ENCODE data around the gene MED22.
"Not testable (repeated sequence)": the region's sequence is repeated elsewhere in the genome, so short reads cannot be mapped to it uniquely, and the experiment has no call there.

Gene MED22

DNA sequence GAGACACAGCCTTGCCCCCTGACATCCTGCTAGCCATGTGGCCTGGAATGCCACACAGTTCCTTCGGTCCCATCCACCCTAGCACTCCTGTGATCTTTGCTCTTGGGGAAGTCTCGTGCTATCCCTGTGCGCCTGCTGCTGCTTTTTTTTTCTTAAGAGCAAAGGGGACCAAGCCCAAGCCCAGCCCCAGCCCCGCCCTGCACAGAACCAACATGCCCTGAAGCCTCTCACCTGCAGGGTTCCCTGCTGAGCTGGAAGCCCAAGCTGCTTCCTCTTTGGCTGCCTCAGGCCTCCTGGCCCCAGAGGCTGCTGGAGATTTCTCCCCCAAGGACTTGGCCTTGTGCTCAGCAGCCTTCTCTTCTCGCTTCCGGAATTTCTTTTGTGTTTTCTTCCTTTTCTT lies 13.8 kb downstream of the MED22 start:
- no peak for DNase-seq

DNA sequence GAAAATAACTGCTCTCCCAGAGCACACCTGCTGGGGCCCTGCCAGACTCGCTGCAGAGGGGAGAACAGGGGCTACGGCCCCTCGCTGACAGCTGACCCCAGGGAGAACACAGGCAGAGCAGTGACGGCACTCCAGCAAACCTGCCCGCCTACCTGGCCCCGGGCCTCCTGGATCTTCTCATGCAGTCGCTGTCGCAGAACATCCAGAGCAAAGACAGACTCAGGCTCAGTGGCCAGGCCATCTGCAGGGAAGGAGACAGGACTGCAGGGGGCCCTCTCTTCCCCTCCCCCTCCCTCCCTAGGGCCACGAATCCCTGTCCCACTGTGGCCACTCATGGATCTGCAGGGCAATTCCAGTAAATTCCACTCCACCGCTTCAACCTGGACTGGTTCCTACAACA lies 14.4 kb downstream of the MED22 start:
- DNase-seq = no peak

DNA sequence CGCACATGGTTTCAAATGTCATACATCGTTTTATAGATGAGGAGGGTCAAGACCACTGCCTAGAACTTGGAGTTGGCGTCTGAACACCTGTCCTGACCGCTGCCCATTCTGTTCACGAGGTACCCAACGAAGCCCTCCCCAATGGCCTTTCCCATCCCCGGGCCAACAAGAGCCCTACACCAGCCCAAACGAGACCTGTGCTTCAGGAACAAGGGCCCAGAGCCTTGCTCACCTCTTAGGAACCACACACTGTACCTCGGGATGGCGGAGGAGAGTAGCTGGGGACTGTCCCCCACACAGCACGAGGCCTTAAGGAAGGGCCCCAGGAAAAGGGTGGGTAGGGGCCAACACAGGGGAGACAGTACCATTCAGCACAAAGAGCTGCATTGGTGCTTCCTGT lies 14.9 kb downstream of the MED22 start:
- DNase-seq = no peak

DNA sequence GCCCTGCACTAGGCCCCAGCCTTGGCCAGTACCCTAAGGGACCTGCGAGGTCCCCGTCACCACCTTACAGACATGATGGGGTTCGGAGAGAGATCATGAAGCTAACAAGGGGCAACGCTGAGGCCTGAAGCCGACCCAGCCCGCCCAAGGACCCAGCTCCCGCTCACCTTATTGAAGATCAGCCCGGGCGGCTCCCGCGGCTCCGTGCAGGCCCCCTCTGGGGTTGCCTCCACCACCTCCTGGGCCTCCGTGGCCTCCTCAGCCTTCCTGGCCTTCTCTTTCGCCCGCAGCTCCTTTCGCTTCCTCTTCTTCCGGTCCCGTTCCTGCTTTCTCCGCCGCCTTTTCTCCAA lies 15.6 kb downstream of the MED22 start:
- DNase-seq = no peak

DNA sequence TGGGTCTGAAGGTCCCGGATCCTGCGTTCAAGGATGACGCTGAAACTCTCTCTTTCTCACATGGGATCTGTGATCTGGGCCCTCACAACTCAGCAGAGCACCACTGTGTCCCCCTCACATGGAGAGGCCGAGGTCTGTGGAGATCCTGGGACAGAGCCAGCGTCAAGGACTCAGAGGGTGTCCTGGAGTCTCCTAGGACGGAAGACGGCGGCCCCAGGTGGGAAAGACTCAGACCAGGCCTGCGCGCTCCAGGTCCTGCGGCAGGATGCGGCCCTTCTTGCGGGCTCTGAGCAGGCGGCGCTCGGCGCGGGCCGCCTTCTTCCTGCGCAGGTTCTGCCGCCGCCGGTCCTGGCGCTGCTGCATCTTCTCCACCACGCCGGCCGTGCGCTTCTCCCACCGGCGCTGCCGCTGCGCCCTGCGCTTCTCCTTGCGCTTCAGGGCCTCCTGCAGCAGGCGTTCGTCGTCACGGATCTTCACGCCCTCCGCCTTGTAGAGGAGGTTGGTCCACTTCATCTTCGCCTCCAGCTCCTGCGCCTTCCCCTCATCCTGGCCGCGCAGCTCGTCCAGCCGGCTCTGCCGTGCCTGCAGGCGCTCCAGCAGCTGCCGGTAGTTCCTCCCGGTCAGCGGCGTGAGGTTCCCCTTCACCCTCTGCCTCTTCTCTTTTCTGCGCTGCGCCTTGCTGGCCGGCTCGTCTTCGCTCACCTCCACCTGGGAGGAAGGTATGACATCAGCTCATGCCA lies 16.1 kb downstream of the MED22 start:
- DNase-seq = no peak

DNA sequence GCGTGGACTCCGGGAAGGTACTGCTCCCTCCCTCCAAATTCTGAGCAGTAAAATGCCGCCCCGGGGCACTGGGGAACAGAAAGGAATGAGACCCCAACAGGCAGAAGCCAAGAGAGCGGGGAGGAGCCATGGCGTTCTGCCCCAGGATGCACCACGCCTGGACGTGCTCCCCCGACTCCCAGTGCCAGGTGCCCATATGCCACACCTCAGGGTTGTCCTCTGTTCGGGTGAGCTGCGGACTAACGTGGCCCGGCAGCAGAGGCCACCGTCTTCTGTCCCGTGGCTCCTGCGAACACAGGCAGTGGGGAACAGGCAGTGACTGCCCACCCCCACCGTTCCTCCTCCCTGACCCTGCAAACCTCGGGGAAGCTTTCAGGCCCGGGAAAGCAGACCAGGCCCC lies 16.7 kb downstream of the MED22 start:
- DNase-seq = no peak

DNA sequence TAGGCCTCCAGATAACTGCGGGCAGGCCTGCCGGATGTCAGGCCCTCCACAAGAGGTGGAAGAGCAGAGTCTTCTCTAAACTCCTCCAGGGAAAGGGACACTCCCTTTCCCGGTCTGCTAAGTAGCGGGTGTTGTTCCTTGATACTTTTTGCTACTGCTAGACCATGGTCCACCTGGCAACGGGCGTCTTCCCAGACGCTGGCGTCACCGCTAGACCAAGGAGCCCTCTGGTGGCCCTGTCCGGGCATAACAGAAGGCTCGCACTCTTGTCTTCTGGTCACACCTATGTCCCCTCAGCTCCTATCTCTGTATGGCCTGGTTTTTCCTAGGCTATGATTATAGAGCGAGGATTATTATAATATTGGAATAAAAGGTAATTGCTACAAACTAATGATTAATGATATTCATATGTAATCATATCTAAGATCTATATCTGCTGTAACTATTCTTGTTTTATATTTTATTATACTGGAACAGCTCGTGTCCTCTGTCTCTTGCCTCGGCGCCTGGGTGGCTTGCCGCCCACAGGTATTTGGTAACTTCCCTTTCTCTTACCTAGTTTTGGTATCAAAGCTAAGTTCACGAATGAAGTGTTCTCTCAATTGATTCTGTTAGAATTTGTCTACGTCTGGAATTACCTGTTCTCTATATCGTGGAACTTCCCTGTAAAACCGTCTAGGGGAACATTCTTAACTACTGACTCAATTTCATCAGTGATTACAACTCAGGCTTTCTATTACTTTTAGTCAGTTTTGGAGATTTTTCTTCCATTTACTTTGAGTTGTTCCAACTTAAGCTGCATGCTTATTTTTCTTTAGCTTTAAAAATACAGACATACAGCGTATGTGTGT lies 18.4 kb downstream of the MED22 start:
- not testable (repeated sequence) for DNase-seq

DNA sequence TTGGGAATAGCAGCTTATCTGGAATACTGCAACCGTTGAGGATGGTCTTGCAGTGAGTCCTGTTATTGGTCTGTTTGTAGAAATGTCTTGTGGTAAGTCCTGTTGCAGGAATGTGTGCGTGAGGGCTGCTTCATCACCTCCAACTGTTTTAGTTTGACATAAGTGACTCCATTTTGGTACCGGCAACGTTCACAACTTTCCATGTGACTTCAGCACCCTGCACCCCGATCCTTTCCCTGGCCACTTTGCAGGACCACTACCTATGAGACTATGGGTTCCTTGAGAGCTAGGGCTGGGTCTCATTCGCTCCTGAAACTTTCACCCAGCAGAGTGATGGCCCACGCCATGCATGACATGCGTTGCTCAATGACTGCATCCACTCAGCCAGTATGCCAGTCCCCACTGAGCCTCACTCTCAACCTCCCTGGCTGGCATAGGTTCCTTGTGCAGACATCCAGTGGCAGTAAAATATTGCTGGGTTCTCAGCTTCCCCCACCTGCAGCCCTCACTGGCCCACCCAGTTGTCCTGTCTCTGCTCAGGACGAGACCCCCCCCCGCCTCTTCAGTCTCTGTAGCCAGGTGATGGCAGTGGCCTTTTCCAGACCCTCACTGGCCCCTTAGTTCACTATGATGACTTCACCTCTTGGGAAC lies 20.0 kb downstream of the MED22 start:
- DNase-seq = no peak

DNA sequence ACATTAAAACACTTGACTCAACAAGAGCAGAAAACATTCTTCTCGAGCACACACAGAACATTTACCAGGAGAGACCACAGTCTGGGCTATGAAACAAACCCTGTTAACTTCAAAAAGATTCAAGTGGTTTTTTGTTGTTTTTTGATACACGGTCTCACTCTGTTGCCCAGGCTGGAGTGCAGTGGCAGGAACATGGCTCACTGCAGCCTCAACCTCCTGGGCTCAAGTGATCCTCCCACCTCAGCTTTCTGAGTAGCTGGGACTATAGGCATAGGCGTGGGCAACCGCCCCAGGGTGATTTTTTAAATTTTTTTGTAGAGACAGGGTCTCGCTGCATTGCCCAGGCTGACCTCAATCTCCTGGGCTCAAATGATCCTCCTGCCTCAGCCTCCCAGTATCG lies 20.9 kb downstream of the MED22 start:
- DNase-seq = not testable (repeated sequence)

DNA sequence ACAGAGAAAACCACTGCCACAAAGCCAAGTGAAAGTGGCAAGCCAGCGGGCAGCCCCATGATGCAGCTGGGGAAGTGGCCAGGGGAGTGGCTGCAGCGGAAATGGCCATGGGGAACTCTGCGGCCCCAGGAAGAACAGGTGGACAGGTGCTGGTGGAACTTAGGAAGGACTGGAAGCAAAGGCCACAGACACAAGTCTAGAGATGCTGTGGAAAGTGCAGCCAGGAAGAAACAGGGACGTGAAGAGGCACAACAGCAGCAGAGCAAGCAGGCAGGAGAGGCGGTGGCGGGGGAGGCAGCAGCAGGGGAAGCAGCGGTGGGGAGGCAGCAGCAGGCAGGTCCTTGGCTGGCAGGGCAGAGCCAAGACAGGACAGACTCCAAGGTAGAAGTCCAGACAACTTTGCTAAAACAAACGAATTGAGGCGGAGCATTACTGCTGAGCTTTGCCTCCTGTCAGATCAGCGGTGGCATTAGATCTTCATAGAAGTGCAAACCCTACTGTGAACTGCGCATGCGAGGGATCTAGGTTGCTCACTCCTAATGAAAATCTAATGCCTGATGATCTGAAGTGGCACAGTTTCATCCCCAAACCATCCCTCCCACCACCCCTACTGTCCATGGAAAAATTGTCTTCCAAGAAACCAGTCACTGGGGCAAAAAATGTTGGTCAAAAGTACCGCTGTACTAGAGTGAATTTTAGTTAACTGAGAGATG lies 23.8 kb downstream of the MED22 start:
- no peak for DNase-seq

DNA sequence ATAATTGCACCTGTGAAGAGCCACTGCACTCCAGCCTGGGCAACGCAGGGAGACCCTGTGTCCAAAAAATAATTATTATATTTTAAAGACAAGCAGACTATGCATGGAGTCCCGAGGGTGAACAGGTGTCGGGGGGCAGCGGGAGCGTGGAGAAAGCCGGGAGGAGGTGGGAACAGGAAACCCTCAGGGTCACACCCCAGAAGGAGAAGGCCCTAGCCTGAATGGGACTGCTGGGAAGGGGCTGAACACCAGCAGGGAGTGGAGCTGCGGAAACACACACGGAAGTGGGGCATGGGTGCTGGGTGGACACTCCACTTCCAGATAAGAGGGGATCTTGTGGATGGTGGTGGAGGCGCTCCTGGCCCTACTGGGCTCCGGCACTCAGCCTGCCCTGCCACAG lies 24.7 kb downstream of the MED22 start:
- no peak for DNase-seq

DNA sequence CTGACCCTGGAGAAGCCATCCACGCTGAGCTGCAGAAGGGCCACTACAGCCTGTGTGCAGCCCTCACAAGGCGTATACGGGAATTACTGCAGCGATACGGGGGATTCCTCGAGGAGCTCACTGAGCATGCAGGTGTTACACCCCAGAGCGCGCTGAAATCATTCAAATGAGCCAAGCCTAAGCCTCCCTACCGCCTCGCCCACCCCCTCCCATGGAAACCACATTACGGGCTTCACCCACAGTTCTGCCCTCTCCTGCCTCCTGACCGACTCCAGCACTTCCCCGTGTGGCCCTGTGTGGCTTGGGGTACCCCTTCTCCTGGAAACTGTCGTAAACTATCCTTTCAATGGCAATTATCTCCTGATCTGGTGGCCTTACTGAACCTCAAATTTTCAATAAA lies 25.2 kb downstream of the MED22 start:
- no peak for DNase-seq

DNA sequence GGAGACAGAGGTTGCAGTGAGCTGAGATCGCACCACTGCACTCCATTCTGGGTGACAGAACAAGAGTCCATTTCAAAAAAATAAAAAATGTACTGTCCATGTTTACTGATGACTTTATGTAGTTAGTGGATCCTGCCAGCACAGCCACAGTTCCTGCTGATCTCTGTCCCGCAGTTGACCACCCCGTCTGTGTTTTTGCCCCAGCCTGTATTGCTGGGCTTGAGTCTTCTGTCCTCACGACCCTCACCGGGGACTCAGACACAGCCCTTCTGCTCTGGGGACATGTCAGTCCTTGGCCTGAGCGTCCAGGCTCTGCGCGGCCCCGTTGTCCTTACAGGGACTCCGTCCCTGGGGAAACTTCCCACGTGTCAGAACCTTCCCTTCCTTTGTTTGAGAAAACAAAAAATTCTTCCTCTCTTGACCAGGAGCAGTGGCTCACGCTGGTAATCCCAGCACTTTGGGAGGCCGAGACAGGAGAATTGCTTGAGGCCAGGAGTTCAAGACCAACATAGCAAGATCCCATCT lies 26.5 kb downstream of the MED22 start:
- no peak for DNase-seq

DNA sequence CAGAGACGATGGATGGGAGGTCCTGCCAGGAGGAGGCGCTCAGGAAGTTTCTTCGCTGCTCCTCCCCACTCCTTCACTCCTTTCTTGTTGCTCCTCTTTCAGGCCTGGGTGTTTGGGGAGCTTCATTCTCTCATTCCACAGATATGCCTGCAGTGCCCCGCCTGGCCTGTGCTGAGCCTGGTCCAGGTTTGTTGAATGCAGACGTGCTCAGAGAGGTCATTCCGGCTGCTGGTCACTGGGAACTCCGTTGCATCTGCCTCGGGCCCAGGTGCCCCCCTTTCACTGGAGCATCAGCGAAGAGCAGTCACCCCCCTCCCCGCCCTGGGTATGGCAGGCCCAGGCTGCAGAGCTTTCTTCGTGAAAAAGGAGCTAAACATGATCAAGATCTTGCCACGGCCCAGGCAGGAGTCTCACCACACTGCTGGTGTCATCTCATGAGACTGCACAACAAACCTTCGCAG lies 27.5 kb downstream of the MED22 start:
- no peak for DNase-seq

DNA sequence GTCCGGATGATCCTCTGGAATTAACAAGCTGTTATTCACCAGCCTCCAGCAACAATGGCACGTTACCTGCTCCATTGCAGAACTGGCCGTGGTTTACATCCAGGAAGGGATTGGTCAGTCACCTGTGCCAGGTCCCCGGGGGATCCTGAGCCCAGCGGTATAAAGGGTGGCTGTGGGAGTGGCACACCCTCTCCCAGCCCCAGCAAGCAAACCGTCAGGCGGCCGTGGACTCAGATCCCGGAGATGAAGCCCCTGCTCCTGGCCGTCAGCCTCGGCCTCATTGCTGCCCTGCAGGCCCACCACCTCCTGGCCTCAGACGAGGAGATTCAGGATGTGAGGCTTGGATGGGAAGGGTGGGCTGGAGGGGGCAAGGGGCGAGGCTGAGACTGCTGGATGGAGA lies 30.4 kb downstream of the MED22 start:
- not testable (repeated sequence) for DNase-seq

DNA sequence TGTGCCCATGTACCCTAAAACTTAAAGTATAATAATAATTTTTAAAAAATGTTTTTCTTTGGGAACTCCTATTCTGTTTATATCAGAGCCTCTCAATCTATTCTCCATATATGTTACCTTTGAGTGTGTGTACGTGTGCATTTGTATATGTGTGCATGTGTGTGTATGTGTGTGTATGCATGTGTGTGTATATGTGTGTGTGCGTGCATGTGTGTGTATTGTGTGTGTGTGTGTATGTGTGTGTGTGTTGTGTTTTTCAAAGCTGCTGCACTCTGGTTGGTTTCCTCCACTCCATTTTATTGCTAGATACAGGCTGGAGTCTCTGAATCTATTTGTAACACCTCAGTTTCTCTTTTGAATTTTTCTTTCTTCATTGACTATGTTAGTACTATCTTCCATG lies 31.9 kb downstream of the MED22 start:
- no peak for DNase-seq

DNA sequence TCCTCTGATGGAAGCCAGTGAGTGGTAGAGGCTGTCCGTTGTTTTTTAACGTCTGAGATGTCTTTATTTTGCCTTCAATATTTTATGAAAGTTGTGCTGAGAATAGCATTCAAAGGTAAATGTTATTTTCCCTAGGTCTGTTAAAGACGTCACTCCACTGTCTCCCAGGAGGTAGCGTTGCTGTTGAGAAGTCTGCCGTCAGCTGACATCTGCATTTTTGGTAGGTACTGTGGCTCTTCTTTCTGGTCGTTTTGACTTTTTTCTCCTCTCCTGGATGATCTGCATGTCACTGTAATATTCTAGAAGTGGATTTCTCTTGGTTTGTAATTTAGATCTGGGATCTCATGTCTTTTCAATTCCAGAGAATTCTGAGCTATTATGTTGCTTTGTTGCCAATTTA lies 38.3 kb downstream of the MED22 start:
- no peak for DNase-seq

DNA sequence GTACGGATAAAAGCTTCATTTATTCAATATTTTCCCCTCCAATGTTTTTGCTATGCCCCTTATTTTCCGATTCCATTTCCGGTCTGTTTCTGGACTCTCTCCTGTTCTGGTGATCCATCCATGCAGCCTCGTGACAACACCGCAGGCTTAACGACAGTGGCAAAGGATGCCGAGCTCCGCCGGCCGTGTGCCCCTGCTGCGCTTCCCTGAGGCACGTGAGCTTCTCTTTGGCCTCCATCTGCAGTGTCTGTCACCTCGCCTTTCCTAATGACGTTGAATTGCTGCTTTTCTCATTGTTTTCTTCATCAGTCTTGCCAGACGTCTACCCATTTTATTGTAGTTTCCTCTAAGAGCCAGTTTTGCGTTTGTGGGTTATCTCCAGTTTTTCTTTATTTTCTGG lies 40.6 kb downstream of the MED22 start:
- DNase-seq = no peak

DNA sequence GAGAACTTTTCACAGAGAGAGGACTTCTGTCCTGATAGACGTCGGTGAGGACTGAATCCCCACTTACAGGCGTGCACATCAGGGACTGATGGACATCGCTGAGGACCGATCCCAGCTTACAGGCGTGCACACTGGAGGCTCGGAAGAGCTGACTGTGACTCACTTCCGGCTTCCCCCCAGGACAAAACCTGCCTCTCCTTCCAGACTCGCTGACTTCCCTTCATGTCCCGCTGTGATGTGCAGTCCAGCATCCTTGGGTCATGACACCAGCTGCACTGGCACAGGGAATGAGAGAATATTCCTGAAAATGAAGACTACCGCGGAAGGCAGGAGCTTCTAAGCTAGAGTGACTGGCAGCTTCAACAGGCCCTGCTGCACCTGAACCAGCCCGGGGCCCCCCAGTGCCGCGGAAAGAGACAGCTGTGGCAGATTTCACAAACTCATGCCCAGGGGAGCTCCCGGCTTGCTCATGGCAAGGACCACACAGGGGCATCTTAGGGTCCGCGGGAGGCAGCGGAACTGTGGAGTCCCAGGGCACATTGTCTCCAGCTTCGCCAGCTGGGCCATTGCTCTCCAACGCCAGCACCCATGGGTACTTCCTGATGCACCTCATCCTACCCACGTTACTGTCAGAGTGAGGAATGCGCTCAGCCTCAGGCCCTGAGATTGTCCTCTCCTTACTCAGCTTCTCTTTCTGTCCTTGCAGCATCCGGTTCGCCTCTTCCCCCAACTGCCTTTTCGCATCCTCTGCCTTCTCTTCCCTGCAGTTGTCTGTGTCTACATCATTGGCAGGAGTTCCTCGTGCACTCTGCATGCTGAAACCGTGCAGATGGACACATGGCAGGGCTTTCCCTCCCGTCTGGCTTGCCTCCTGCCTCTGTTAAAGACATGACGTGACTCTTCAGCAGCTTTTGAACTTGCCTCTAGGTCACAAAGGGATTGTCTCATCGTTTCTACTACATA lies 41.4 kb downstream of the MED22 start:
- no peak for DNase-seq

DNA sequence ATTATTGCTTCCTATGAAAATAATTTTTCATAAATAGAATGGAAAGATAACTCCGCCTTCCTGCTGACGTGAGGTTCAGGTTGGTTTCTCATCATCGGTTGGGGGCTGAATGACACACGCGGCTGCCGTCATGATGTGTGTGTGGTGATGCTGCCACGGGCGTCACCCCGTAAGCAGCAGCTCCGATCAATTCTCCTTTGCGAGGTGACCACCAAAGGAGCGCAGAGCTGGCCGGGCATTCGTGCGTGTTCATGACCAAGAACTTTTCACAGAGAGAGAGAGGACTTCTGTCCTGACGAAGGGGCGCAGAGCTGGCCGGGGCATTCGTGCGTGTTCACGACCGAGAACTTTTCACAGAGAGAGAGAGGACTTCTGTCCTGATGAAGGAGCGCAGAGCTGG lies 42.2 kb downstream of the MED22 start:
- no peak for DNase-seq

DNA sequence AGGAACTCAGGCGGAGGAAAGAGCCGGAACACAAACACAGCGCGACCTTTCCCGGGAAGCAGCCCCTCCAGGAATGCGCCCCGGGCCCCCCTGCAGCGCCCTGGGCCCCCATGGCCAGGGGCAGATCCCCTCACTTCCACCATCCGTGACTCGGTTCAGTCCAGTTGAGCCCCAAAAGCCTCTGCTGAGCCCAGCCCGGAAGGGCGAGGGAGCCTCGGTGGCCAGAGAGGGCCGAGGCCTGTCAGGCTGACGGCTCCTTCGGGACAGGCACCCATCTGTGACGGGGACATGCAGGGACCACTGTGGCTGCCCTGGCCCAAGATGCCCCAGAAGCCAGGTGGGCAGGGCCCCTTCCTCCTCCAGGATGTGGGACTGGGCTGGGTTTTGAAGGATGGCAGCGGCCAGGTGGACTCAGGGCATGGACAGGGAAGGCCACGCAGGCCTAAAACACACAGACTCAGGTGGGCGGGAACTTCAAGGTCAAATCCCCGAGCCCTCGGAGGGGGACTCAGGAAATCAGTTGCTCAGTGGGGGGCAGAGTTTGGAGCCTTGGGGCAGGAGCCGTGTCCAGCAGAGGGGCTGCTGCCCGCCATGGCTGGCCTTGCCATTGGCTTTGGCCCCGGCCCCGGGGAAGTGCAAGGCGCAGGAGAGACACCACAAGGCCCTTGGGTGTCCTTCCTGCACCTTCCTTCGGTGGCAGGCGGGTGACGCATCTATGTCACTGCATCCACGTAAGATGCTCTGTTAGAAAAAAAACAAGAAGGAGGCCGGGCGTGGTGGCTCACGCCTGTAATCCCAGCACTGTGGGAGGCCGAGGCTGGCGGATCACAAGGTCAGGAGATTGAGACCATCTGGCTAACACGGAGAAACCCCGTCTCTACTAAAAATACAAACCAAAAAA lies 43.2 kb downstream of the MED22 start:
- no peak for DNase-seq
